Posterior cingulate gyrus (tissue), 11 donors: ENCODE measurements around the gene EYA2.

Experiments
- DNase-seq, 10 donors: peaks; one replicate each; pipeline versions ENCODE4 v3.0.0 to v3.0.0-alpha.2; 2020 to 2021; ENCODE audit warnings: mixed read lengths in 3 of 10
- intact Hi-C: fragments of 100-400 bp; cut with DNase I; formaldehyde crosslinking; loops from one replicate; pipeline ENCODE4 v1.15.1; 2023

Gene EYA2

GRCh38 chr20:47028487-47028886 is 133.8 kb downstream of the EYA2 start:
- no peak for DNase-seq
- intact Hi-C loops = no loop called here

- intact Hi-C loops = no loop called here
- no peak for DNase-seq
Observed at GRCh38 chr20:47029845-47030244, 135.2 kb downstream of the EYA2 start.

- intact Hi-C loops = no loop called here
- no peak for DNase-seq
Observed at GRCh38 chr20:47030271-47030810, 135.7 kb downstream of the EYA2 start.

DNA sequence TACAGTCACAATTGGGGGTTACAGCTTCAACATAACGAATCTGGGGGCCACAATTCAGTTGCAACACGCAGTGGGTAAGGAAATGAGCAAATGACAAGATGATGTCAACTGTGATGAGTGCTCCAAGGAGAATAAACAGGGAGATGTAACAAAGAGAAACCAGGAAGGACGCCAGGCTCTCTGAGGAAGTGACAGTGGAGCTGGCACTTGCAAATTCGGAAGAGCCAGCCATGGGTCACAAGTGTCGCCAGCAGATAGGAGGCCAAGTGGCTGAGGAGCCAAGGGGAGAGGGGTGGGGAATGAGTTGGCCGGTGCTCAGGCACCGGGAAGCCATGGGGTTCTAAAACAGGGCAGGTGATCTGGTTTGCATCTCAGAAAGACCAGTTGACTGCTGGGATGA is 136.4 kb downstream of the EYA2 start:
- intact Hi-C loops = no loop called here

GRCh38 chr20:47031821-47032220 is 137.2 kb downstream of the EYA2 start:
- DNase-seq = no peak
- intact Hi-C loops = no loop called here

More for the DNA sequence above, 136.4 kb downstream of the EYA2 start:
- DNase-seq = no peak

- intact Hi-C loops = no loop called here
Observed at GRCh38 chr20:47032933-47033578, 138.4 kb downstream of the EYA2 start.

DNA sequence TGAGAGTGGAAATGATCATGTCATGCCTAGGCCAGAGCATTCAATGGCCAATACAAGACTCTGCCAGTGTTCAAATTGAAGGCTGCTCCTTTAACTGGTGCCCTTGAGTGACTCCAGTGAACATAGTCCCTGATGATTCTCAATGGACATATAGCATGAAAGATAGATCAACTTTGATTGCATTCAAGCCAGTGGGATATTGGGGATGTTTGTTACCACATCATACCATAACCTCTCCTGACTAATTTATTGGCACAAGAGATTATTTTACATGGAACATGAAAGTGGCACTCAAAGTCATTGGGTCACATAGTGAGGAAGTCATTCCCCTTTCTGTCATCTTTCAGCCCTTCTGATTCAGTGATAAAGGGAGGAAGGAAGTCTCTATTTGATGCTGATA is 139.0 kb downstream of the EYA2 start:
- intact Hi-C loops = no loop called here
- no peak for DNase-seq

More at GRCh38 chr20:47032933-47033578, 138.4 kb downstream of the EYA2 start:
- no peak for DNase-seq

- DNase-seq = no peak
- intact Hi-C loops = no loop called here
Observed at GRCh38 chr20:47035026-47035590, 140.5 kb downstream of the EYA2 start.

GRCh38 chr20:47036091-47036870 is 141.6 kb downstream of the EYA2 start:
- no peak for DNase-seq
- intact Hi-C loops = no loop called here

DNA sequence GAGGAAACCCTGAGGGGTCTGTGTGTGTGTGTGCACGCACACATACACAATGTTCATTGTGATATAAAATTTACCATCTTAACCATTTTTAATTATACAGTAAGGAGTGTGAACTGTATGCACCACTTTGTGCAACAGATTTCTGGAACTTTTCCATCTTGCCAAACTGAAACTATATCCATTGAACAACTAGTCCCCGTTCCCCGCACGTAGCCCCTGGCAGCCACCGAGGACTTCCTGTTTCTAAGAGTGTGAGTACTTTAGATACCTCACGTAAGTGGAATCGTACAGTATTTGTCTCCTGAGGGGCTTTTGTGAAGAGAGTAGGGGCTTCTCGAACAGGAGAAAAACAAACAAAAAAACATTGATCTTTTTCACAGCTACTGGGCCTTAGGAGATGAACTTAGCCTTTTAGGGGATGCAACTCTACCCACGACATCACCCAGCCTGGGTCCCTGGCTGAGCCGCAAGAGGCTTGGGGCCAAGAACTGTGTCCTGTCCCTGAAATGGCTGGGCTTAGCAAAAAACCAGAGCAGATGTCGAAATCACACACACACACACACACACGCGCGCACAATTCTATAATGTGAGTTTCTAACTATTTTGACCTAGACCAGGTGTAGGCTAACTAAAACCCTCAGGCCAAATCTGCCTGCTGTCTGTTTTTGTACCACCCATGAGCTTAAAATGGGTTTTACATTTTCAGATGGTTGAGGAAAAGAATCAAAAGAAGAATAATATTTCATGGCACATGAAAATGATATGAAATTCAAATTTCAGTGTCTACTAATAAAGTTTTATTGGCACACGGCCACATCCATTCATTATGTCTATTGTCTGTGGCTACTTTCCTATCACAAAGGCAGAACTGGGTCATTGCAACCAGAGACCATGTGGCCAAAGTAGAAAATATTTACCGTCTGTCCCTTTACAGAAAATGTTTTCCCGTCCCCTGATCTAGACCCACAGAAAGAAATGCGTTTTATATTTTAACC is 144.2 kb downstream of the EYA2 start:
- DNase-seq = no peak
- intact Hi-C loops = no loop called here

- DNase-seq = no peak
Observed at GRCh38 chr20:47040506-47041125, 146.0 kb downstream of the EYA2 start.

GRCh38 chr20:47041396-47041899 is 146.8 kb downstream of the EYA2 start:
- intact Hi-C loops = no loop called here

More at GRCh38 chr20:47040506-47041125, 146.0 kb downstream of the EYA2 start:
- intact Hi-C loops = no loop called here

DNA sequence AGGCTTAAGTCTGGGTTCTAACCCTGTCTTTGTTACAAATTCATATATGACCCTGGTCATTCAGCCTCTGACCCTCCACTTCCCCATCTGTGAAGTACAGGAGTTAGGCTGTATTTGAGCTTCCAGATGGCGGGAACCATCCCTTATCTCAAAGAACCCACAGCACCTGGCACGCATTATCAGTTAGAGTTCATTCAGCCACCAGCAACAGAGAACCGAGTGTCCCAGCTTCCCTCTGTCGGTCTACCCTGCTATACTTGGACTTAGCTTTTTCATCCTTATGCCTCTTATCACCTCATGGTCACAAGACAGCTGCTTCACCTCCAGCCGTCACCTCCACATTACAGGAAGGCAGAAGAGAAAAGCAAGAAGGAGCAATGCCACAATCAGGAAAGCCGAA is 147.8 kb downstream of the EYA2 start:
- intact Hi-C loops = no loop called here
- DNase-seq = no peak

More at GRCh38 chr20:47041396-47041899, 146.8 kb downstream of the EYA2 start:
- no peak for DNase-seq

DNA sequence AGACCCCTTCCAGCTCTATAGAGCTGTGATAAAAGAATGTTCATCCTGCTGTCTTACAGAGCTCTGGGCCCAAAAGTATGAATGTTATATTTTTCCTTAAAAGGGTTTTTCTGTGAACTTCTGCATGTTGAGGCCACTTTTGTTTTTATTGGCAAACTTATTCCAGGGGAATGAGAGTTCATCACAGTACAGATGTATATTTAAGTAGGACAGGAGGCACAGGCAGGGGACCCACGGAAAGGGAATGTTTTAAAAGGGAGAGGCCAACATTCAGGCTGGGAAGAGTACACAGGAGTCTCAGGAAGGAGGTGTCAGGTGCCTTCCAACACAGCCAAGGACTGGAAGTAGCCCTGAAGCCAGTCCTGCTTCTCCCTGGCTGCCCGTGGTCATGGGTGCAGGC is 148.4 kb downstream of the EYA2 start:
- no peak for DNase-seq
- intact Hi-C loops = no loop called here

- intact Hi-C loops = no loop called here
- DNase-seq = no peak
Observed at GRCh38 chr20:47044938-47045337, 150.3 kb downstream of the EYA2 start.

DNA sequence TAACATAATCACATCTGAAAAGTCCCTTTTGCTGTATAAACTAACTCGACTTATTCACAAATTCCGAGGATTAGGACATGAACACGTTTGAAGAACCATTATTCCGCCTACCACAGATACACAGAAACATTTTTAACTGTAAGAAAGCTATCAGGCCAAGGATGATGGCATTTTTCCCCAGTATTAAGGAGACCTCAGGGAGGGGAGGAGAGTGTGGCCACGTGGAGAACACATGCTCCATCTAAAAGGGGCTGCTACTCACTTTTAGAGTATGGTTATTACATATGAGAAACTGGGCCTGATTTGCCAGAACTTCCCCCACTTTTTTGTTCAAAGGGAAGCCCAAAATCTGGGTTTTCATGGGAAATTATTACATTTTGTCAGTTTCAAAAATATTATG is 153.4 kb downstream of the EYA2 start:
- DNase-seq = no peak
- intact Hi-C loops = no loop called here

- intact Hi-C loops = no loop called here
- DNase-seq = no peak
Observed at GRCh38 chr20:47049771-47050170, 155.1 kb downstream of the EYA2 start.

GRCh38 chr20:47050996-47051395 is 156.4 kb downstream of the EYA2 start:
- intact Hi-C loops = no loop called here
- DNase-seq = no peak

GRCh38 chr20:47051936-47052526 is 157.4 kb downstream of the EYA2 start:
- intact Hi-C loops = no loop called here
- no peak for DNase-seq
